Nephron (organoid): ENCODE data around the gene CPT1C.
A peak's percentile ranks its signal among the peaks of the same experiment; 100 is the strongest.

ENCODE experiments used
- H3K27ac Mint-ChIP-seq, 3 experiments: 2 replicates each; pipeline ENCODE4 v1.8.0; 2020; ENCODE audit warnings: mixed read lengths in 3 of 3, mild to moderate bottlenecking in 2 of 3, moderate library complexity in 1 of 3
- H3K27me3 Mint-ChIP-seq: 2 replicates; pipeline ENCODE4 v1.8.0; 2021; ENCODE audit warnings: low read depth, mild to moderate bottlenecking, moderate library complexity, mixed read lengths
- H3K36me3 Mint-ChIP-seq: 2 replicates; pipeline ENCODE4 v1.8.0; 2020; ENCODE audit warnings: low read depth, mixed read lengths
- H3K4me1 Mint-ChIP-seq: 2 replicates; pipeline ENCODE4 v1.8.0; 2020; ENCODE audit warnings: mixed read lengths
- H3K4me3 Mint-ChIP-seq, 3 experiments: 2 replicates each; pipeline ENCODE4 v1.8.0; 2020; ENCODE audit warnings: mild to moderate bottlenecking in 3 of 3, mixed read lengths in 3 of 3, moderate library complexity in 2 of 3
- H3K9me3 Mint-ChIP-seq: 2 replicates; pipeline ENCODE4 v1.8.0; 2020; ENCODE audit warnings: mixed read lengths
- TF ChIP-seq, protein P1 (sequence below), 3 experiments: fragments of 200-600 bp; sonication (generic); IDR thresholded peaks; one replicate each; pipeline ENCODE4 v1.5.0; 2021; ENCODE audit warnings: antibody characterized with exemption in 3 of 3; ENCODE audit not compliant: unreplicated experiment in 3 of 3

Gene CPT1C

DNA sequence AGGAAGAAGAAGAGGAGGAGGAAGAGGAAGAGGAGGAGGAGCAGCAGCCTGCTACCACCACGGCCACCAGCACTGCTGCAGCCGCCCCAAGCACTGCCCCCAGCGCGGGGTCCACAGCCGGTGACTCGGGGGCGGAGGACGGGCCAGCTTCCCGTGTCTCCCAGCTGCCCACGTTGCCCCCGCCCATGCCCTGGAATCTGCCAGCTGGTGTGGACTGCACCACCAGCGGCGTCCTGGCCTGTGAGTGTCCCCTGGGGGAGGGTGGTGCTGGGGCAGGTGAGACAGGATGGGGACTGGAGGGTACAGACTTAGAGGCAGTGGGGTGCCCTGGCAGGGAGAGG is 37.5 kb upstream of the CPT1C start:
- no peaks in the 10 kb centered on the region for H3K4me1 Mint-ChIP-seq
- H3K27ac Mint-ChIP-seq, result no peak overlapping the region
- H3K9me3 Mint-ChIP-seq, result no peaks in the 10 kb centered on the region
- H3K36me3 Mint-ChIP-seq, result peaks cover 46% of the 10 kb centered on the region
- TF ChIP-seq, protein P1, sequence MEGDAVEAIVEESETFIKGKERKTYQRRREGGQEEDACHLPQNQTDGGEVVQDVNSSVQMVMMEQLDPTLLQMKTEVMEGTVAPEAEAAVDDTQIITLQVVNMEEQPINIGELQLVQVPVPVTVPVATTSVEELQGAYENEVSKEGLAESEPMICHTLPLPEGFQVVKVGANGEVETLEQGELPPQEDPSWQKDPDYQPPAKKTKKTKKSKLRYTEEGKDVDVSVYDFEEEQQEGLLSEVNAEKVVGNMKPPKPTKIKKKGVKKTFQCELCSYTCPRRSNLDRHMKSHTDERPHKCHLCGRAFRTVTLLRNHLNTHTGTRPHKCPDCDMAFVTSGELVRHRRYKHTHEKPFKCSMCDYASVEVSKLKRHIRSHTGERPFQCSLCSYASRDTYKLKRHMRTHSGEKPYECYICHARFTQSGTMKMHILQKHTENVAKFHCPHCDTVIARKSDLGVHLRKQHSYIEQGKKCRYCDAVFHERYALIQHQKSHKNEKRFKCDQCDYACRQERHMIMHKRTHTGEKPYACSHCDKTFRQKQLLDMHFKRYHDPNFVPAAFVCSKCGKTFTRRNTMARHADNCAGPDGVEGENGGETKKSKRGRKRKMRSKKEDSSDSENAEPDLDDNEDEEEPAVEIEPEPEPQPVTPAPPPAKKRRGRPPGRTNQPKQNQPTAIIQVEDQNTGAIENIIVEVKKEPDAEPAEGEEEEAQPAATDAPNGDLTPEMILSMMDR (IDR thresholded peaks at IDR 0.05; ENCODE audit: unreplicated experiment in 3 of 3), result no peak
- peaks cover 3% of the 10 kb centered on the region for H3K27me3 Mint-ChIP-seq
- H3K4me3 Mint-ChIP-seq, result no peak overlapping the region

DNA sequence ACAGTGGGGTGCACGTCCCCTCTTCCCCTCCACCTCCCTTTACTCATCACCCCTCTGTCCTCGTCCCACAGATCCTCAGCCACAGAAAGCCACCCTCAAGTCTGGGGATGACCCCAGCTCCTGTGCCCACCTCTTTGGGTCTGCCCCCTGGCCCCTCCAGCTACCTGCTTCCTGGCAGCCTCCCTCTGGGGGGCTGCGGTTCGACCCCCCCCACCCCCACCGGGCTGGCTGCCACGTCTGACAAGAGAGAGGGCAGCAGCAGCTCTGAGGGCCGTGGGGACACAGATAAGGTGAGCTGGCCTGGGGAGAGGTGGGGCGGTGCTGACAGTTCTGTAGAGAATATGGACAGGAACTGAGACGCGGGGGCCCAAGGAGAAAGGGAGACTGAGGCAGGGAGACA is 36.3 kb upstream of the CPT1C start:
- Mint-ChIP-seq H3K4me3 (no peak overlapping the region), H3K36me3 (peaks cover 48% of the 10 kb centered on the region), H3K4me1 (no peaks in the 10 kb centered on the region), H3K27ac (no peak overlapping the region), H3K27me3 (peaks cover 3% of the 10 kb centered on the region), H3K9me3 (no peaks in the 10 kb centered on the region)
- TF ChIP-seq, protein P1 (IDR thresholded peaks at IDR 0.05; ENCODE audit: unreplicated experiment in 3 of 3), result no peak

DNA sequence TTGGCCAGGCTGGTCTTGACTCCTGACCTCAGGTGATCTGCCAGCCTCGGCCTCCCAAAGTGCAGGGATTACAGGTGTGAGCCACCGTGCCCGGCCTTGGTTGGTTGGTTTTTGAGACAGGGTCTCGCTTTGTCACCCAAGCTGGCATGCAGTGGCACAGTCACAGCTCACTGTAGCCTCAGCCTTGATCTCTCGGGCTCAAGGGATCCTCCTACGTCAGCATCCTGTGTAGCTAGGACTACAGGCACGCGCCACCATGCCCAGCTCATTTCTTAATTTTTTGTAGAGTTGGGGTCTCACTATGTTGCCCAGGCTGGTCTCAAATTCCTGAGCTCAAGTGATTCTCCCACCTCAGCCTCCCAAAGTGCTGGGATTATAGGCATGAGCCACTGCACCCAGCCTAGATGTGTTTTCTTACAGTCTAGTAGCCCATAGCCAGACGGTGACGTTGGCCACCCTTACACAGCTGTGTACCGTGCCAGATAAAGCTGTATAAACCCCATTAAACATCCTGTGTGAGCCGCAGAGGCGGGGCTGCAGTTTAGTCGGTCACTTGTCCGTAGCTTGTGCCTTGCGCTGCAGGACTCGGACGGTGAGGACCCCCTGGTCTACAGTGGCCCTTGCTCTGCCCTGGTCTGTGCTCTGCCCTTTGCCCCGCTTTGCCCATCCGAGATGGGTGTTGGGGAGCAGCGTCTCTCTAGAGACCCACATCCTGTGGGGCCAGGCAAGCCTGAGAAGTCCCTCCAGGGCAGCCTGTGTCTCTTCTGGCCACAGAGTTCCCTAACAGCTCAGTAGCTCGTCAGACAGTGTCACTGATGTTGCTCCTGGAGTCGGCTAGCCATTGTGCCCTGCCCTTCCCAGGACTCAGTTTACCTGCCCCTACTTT is 35.1 kb upstream of the CPT1C start:
- H3K4me3 Mint-ChIP-seq, result no peak overlapping the region

DNA sequence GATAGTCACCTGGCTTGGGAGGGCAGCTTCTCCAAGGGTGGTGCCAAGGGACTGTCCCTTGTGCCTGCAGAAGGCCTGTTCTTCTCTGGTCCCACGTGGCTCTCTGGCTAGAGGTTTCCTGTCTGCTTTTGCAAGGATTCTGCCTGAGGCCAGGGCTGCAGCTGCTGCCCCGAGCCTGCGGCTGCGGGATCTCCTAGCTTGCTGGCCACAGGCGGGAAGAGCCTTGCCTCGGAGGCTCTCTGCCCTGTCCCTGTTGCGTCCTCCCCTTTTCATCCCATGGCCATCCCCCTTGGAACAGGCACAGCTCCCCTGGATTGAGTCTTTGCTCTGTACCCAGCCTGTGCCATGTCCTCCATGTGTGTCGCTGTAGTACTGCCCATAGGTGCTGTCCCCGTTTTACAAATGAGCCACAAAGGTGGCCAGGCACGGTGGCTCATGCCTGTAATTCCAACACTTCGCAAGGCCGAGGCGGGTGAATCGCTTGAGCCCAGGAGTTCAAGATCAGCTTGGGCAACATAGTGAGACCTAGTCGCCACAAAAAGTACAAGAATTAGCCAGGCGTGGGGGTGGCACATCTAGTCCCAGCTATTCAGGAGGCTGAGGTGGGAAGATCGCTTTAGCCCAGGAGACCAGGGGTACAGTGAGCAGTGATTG is 34.3 kb upstream of the CPT1C start:
- Mint-ChIP-seq H3K9me3 (no peaks in the 10 kb centered on the region), H3K27ac (no peak overlapping the region), H3K4me3 (no peak overlapping the region), H3K4me1 (no peaks in the 10 kb centered on the region), H3K36me3 (peaks cover 55% of the 10 kb centered on the region), H3K27me3 (peaks cover 3% of the 10 kb centered on the region)
- TF ChIP-seq, protein P1 (IDR thresholded peaks at IDR 0.05; ENCODE audit: unreplicated experiment in 3 of 3), result no peak

More for the DNA sequence above, 35.1 kb upstream of the CPT1C start:
- H3K27me3 Mint-ChIP-seq, result peaks cover 3% of the 10 kb centered on the region
- H3K9me3 Mint-ChIP-seq, result no peaks in the 10 kb centered on the region
- TF ChIP-seq, protein P1 (IDR thresholded peaks at IDR 0.05; ENCODE audit: unreplicated experiment in 3 of 3), result no peak
- no peak overlapping the region for H3K27ac Mint-ChIP-seq
- H3K4me1 Mint-ChIP-seq, result no peaks in the 10 kb centered on the region
- peaks cover 54% of the 10 kb centered on the region for H3K36me3 Mint-ChIP-seq

DNA sequence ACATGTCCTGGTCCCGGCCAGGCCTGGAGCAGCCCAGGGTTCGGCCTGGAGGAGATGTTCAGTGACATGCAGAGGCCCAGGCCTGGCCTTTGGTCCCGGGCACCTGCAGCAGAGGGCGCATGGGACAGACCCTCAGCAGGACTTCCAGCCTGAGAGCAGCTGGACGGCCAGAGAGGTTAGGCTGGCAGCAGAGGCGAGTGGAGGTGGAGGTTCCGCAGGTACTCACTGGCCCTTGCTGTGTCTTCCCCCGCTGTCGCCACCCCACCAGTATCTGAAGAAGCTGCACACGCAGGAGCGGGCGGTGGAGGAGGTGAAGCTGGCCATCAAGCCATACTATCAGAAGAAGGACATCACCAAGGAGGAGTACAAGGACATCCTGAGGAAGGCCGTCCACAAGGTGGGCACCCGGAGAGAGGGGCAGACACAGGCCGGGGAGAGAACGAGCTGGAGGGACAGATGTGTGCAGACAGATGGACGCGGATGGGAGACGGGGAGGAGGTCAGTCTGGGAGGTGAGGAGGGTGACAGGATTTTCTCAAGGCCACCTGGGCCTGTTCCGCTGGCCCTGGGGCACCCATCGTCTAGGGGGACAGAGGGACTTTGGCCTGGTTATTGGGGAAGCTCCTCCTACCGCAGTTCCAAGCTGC is 33.3 kb upstream of the CPT1C start:
- peak overlapping the region in 1 of 3 experiments; percentile 31 for H3K4me3 Mint-ChIP-seq
- peaks cover 3% of the 10 kb centered on the region for H3K27me3 Mint-ChIP-seq
- no peaks in the 10 kb centered on the region for H3K9me3 Mint-ChIP-seq
- H3K4me1 Mint-ChIP-seq, result no peaks in the 10 kb centered on the region
- peak overlapping the region in 1 of 3 experiments; percentile 41 for H3K27ac Mint-ChIP-seq
- TF ChIP-seq, protein P1 (IDR thresholded peaks at IDR 0.05; ENCODE audit: unreplicated experiment in 3 of 3), result no peak
- H3K36me3 Mint-ChIP-seq, result peaks cover 57% of the 10 kb centered on the region
